Fibroblast of the aortic adventitia (primary cell): ENCODE results near the gene FAF1. TPM values are rescaled to one million over a fixed set of nuclear protein-coding genes. Genes with fewer than 3 reads are reported as not detected.
"Not testable (repeated sequence)": the region's sequence is repeated elsewhere in the genome, so short reads cannot be mapped to it uniquely, and the experiment has no call there.

Source experiments
- DNase-seq: peaks from one replicate; pipeline ENCODE4 v3.0.0-alpha.2; 2010; ENCODE audit warnings: low read depth
- H3K4me3 ChIP-seq: 2 replicates; pipeline ENCODE4 v1.5.1; 2011; ENCODE audit warnings: low read depth, mild to moderate bottlenecking, control low read depth, low read length, moderate library complexity
- CTCF ChIP-seq: IDR thresholded peaks from 2 replicates; pipeline ENCODE4 v1.5.1; 2011; ENCODE audit warnings: mild to moderate bottlenecking, low read length, control low read depth, inconsistent platforms; ENCODE audit not compliant: insufficient read depth
- total RNA-seq: library from RNA; depleted of rRNA; stranded (reverse); fragments of >200 nt; gene quantifications from 2 replicates; pipeline ENCODE4 v1.2.3, GENCODE V29; 2012; ENCODE audit warnings: low replicate concordance

The FAF1 gene
- total RNA-seq, 1 donor = 93.8 TPM

- TF ChIP-seq CTCF = no peak
- H3K4me3 ChIP-seq = no peak overlapping the region
- DNase-seq = no peak
Measured at GRCh38 chr1:50719126-50719525, 240.9 kb downstream of the FAF1 start.

GRCh38 chr1:50717327-50717726, 242.7 kb downstream of the FAF1 start:
- no peak for DNase-seq
- TF ChIP-seq CTCF = no peak
- no peak overlapping the region for H3K4me3 ChIP-seq

- not testable (repeated sequence) for DNase-seq, H3K4me3 ChIP-seq
Measured at GRCh38 chr1:50716455-50716854, 243.6 kb downstream of the FAF1 start.

GRCh38 chr1:50710099-50710498, 250.0 kb downstream of the FAF1 start:
- no peak overlapping the region for H3K4me3 ChIP-seq
- TF ChIP-seq CTCF = no peak
- no peak for DNase-seq

- TF ChIP-seq CTCF = no peak
- no peak for DNase-seq
- no peak overlapping the region for H3K4me3 ChIP-seq
Measured at GRCh38 chr1:50707824-50708223, 252.2 kb downstream of the FAF1 start.

- no peak overlapping the region for H3K4me3 ChIP-seq
- no peak for DNase-seq
- no peak for TF ChIP-seq CTCF
Measured at GRCh38 chr1:50705699-50706098, 254.4 kb downstream of the FAF1 start.

GRCh38 chr1:50705041-50705440, 255.0 kb downstream of the FAF1 start:
- H3K4me3 ChIP-seq = no peak overlapping the region
- TF ChIP-seq CTCF = no peak
- DNase-seq = no peak
